A673 (cell line): Measurements from ENCODE around the gene UBL5. TPM values are rescaled to one million over a fixed set of nuclear protein-coding genes. Genes with fewer than 3 reads are reported as not detected.

ENCODE experiments used
- BruUV-seq: library from RNA; stranded (reverse); fragments of 400-500 nt; replicated peaks from 2 replicates; lab custom pipeline; 2021; lab: Mats Ljungman, UMichigan
- CTCF ChIA-PET: fragments of 300-600 bp; sonication (Branson Sonifier 250); formaldehyde crosslinking; loops from one replicate; lab custom pipeline; 2022; ENCODE audit warnings: antibody characterized with exemption; lab: Charles Lee
- POLR2A ChIA-PET: fragments of 300-600 bp; sonication (Branson Sonifier 250); formaldehyde crosslinking; loops from one replicate; lab custom pipeline; 2022; ENCODE audit warnings: antibody characterized with exemption; ENCODE audit not compliant: low non-redundant PET; lab: Charles Lee
- DNase-seq: peaks from one replicate; pipeline ENCODE4 v3.0.0-alpha.2; 2015; ENCODE audit warnings: low spot score
- H3K27ac ChIP-seq: fragments of 200-600 bp; sonication (generic); 2 replicates; pipeline ENCODE4 v1.5.1; 2016; ENCODE audit warnings: mixed run types, low read depth, mild to moderate bottlenecking, mixed read lengths, antibody characterized with exemption, low read length; ENCODE audit not compliant: poor library complexity, severe bottlenecking
- H3K27me3 ChIP-seq: fragments of 200-600 bp; sonication (generic); replicated peaks from 2 replicates; pipeline ENCODE4 v1.6.1; 2017; ENCODE audit warnings: mixed run types, low read depth, mild to moderate bottlenecking, mixed read lengths, antibody characterized with exemption, low read length; ENCODE audit not compliant: insufficient read depth, poor library complexity
- H3K36me3 ChIP-seq: fragments of 200-600 bp; sonication (generic); 2 replicates; pipeline ENCODE4 v1.6.1; 2016; ENCODE audit warnings: mixed run types, mild to moderate bottlenecking, mixed read lengths, antibody characterized with exemption, low read length; ENCODE audit not compliant: insufficient read depth, poor library complexity, severe bottlenecking
- H3K4me1 ChIP-seq: fragments of 200-600 bp; sonication (generic); 2 replicates; pipeline ENCODE4 v1.6.1; 2017; ENCODE audit warnings: mixed run types, mild to moderate bottlenecking, mixed read lengths, antibody characterized with exemption, low read length; ENCODE audit not compliant: insufficient read depth, poor library complexity, severe bottlenecking
- H3K4me3 ChIP-seq: fragments of 200-600 bp; sonication (generic); 2 replicates; pipeline ENCODE4 v1.5.1; 2016; ENCODE audit warnings: low read depth, mixed run types, mild to moderate bottlenecking, mixed read lengths, low read length; ENCODE audit not compliant: poor library complexity, severe bottlenecking
- H3K9me3 ChIP-seq: fragments of 200-600 bp; sonication (generic); 2 replicates; pipeline ENCODE4 v1.6.1; 2016; ENCODE audit warnings: mixed run types, low read depth, mild to moderate bottlenecking, mixed read lengths, antibody characterized with exemption, low read length; ENCODE audit not compliant: poor library complexity, severe bottlenecking
- EZH2 ChIP-seq: fragments of 200-600 bp; sonication (generic); IDR thresholded peaks from 2 replicates; pipeline ENCODE4 v1.6.1; 2017; ENCODE audit warnings: borderline replicate concordance, low read depth, mild to moderate bottlenecking, mixed read lengths, antibody characterized with exemption, low read length; ENCODE audit not compliant: poor library complexity, severe bottlenecking
- intact Hi-C: fragments of 100-400 bp; cut with micrococcal nuclease; formaldehyde crosslinking; loops from one replicate; pipeline ENCODE4 v1.10.0; 2022; ENCODE audit not compliant: unreplicated experiment
- total RNA-seq: library from RNA; stranded (reverse); gene quantifications from 2 replicates; pipeline ENCODE4 v1.2.3, GENCODE V29; 2021
- TF ChIP-seq, protein P1 (sequence below): fragments of 300-800, 200-600 bp; sonication (generic); conservative IDR thresholded peaks from 2 replicates; pipeline ENCODE4 v1.5.1; 2017; ENCODE audit warnings: low read depth, mild to moderate bottlenecking, antibody characterized with exemption, low read length, moderate library complexity, mixed read lengths

UBL5 gene
- total RNA-seq, 1 experiment from 2014 or later: 383 TPM

DNA sequence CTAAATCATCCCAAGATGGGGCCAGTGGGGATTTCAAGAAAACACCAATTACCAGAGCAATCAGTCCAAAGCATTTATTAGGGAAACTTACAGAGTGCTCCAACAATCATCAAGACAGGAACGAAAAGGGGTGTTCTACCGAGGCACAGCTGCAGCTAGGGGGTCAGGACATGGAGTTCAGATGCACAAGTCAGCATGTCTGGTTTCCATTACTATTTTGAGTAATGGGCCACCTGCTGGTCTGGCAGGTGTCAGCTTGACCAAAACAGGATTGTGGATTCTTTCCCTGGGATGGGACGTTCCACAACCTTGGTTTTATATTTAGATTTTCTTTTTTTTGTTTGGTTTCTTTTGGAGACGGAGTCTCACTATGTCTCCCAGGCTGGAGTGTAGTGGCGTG, 3.9 kb upstream of the UBL5 start:
- CTCF ChIA-PET: interaction anchor here (0.6 kb wide), 1 partner anchor 25 kb away, joined by 3 read pairs; no protein-coding TSS in a partner anchor
- intact Hi-C loops: no loop called here
- POLR2A ChIA-PET: no interaction called here
- Histone ChIP-seq H3K4me1 (no peaks in the 10 kb centered on the region), H3K9me3 (no peaks in the 10 kb centered on the region), H3K4me3 (no peak overlapping the region), H3K36me3 (no peaks in the 10 kb centered on the region), H3K27me3 (no peaks in the 10 kb centered on the region), H3K27ac (no peak overlapping the region)
- DNase-seq: no peak
- BruUV-seq: no TSS peak
- no peak for TF ChIP-seq EZH2
- TF ChIP-seq, protein P1, sequence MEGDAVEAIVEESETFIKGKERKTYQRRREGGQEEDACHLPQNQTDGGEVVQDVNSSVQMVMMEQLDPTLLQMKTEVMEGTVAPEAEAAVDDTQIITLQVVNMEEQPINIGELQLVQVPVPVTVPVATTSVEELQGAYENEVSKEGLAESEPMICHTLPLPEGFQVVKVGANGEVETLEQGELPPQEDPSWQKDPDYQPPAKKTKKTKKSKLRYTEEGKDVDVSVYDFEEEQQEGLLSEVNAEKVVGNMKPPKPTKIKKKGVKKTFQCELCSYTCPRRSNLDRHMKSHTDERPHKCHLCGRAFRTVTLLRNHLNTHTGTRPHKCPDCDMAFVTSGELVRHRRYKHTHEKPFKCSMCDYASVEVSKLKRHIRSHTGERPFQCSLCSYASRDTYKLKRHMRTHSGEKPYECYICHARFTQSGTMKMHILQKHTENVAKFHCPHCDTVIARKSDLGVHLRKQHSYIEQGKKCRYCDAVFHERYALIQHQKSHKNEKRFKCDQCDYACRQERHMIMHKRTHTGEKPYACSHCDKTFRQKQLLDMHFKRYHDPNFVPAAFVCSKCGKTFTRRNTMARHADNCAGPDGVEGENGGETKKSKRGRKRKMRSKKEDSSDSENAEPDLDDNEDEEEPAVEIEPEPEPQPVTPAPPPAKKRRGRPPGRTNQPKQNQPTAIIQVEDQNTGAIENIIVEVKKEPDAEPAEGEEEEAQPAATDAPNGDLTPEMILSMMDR: no peak

GRCh38 chr19:9828551-9829063, 889 bp downstream of the UBL5 start:
- H3K27ac ChIP-seq: peak overlapping the region; percentile 67
- no peaks in the 10 kb centered on the region for H3K9me3 ChIP-seq
- POLR2A ChIA-PET: interaction anchor here (0.6 kb wide), 1 partner anchor 194 kb away, joined by 3 read pairs; no protein-coding TSS in a partner anchor
- no TSS peak for BruUV-seq
- peak overlapping the region; percentile 58 for H3K4me3 ChIP-seq
- intact Hi-C loops: no loop called here
- CTCF ChIA-PET: no interaction called here
- DNase-seq: no peak
- no peaks in the 10 kb centered on the region for H3K4me1 ChIP-seq
- TF ChIP-seq, protein P1: no peak
- H3K27me3 ChIP-seq: no peaks in the 10 kb centered on the region
- H3K36me3 ChIP-seq: peaks cover 11% of the 10 kb centered on the region

DNA sequence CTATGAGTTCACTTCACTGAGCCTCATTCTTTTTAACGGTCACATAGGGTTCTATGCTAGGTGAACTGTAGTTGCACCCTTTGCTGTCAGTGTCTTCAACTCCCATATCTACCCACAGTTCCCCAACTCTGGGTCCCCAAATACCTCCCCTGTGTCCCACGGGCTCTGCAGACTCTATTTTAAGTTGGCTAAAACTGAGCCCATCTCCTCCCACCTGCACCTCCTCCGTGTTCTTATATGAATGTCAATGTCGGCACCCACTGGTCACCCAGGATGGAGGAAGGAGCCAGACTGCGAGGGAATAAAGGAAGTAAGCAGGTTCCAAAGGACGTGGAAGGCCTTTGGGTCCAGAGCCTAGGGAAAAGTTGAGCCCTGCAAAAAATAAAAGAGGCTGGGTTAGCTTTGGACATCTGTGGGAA, 6.6 kb downstream of the UBL5 start:
- intact Hi-C loops: no loop called here
- no peaks in the 10 kb centered on the region for H3K4me1 ChIP-seq
- H3K27me3 ChIP-seq: no peaks in the 10 kb centered on the region
- ChIA-PET CTCF (no interaction called here), POLR2A (interaction anchor here (1.0 kb wide), 1 partner anchor 25 kb away, joined by 5 read pairs; no protein-coding TSS in a partner anchor)
- peaks cover 23% of the 10 kb centered on the region for H3K36me3 ChIP-seq
- H3K27ac ChIP-seq: no peak overlapping the region
- peak overlapping the region; percentile 99 for H3K4me3 ChIP-seq
- BruUV-seq: no TSS peak
- DNase-seq: no peak
- TF ChIP-seq EZH2: no peak
- TF ChIP-seq, protein P1: no peak
- no peaks in the 10 kb centered on the region for H3K9me3 ChIP-seq
